ENCODE data around the gene PSMD1.

Gene PSMD1

DNA sequence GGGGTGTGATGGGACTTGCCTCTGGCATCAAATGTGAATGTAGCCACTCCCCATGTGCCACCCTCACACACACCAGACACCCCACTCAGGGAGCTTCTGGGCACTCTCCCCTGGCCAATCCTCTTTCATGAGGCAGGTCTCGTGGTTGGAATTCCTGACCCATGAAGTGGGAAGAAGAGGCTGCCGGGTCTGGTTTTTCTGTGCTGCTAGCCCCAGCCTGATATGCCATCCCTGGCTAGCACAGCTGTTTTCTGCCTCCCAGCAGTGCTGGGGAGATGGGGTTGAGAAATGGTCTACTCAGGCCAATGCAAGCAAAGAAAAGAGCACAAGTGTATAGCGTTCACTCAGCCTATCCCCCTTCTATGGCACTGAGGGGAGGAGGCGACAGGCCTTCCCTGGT, 20.5 kb upstream of the PSMD1 start:
- no peak for DNase-seq

DNA sequence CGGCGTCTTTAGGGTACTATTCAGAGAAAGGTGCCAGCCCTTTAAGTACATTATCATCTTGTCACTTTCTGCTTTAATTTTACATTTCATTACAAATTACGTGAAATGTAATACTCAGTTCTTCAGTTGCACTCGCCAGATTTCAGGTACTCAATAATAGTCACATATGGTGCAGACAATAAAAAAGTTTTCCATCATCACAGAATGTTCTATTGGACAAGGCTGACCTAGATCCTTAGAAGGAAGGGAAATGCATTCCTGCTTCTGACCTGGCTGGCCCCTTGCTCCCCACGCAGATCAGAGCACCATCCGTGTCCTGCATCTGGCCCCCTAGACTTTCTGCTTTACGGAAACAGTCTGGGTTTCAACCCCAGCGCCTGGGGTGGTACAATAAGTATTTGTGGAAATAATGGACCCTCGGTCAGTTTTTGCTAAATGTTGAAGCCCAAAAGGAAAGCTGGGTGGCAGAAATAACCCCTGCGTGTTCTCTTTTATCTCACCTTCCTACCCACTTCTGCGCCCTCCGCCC, 20.0 kb upstream of the PSMD1 start:
- DNase-seq: no peak

DNA sequence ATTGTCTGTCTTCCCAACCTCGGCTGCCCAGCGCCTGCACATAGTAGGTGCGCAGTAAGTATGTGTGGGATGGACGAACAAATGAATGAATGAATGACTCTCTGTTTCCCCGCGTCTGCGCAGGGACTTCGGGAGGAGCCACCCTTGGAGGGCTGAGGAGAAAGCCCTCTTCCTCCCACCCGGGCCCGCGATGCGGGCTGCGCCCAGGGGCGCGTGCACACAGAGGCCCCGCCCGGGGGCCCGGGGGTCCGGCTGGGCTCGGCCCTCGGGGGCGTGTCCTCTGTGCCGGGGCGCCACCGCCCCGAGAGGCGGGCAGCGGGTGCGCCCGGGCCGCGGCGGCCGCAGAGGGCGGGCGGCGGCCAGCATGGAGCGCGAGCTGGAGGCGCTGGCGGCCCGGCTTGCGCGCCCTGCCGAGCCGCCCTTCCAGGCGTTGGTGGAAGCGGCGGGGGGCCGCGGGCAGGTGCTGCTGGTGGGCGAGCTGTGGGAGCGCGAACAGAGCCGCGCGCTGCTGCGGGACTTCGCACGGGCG, 19.4 kb upstream of the PSMD1 start, which contains the start of gene C2orf72:
C2orf72 (plus strand) TSS at position 322 of the 529 bp plus-strand sequence; CDS start at position 365, 43 bp downstream.
- DNase-seq: no peak

DNA sequence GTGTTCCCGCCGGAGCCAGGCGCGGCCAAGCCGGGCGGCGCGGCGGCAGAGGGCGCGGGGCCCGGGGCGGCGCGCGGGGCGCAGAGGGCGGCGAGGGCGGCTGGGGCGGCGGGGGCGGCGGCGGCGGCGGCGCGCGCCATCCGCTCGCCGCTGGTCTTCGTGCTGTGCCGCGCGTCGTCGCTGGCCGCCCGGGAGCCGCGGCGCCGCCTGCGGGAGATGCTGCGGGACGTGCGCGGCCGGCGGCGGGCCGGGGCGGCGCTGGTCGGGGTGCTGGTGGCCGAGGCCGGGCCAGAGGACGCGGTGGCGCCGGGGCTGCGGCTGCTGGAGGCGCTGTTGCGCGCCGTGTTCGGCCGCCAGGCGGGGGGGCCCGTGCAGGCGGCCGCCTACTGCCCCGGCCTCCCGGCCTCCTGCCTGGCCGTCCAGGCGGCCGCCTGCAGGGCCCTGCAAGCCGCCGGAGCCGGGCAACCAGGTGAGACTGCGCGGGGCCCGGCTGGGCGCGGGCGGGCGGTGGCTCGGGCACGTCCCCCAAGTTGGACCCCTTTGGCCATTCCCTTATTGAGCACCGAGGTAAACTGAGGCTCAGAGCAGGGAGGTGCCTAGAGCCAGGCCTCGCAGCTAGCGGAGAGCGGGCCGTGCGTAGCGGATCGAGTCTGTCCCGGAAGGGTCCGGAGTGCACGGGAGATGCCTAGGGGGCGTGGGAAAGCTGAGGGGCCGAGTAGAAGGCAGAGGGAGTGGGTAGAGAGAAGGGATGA, 18.8 kb upstream of the PSMD1 start:
- DNase-seq: no peak

DNA sequence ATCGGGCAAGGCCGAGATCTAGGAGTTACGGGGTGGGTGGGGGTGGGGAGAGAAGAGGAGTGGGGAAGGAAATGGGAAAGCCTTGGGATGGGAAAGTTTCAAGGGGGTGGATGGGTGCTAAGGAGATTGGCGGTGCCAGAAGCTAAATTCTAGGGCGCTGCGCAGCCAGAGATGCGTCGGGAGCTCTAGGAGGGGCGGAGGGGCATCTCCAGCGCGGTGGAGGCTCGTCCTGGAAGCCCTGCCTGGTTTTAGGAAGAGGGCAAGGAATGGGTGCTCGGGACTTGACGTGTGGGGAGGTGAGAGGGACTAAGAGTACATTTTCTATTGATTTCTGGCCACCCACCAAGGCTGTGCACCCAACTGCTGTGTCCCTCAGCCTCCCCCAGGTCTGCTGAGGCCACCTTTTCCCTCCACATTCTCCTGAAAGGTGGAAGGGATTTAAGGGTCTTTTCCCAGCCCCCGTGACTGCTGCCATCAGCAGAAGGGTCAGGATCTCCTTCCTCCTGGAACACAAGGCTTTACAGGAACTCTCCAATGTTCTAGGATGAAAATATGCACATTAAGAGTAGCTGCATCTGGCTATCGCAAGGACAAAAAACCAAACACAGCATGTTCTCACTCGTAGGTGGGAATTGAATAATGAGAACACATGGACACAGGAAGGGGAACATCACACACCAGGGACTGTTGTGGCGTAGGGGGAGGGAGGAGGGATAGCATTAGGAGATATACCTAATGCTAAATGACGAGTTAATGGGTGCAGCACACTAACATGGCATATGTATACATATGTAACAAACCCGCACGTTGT, 18.0 kb upstream of the PSMD1 start:
- no peak for DNase-seq

DNA sequence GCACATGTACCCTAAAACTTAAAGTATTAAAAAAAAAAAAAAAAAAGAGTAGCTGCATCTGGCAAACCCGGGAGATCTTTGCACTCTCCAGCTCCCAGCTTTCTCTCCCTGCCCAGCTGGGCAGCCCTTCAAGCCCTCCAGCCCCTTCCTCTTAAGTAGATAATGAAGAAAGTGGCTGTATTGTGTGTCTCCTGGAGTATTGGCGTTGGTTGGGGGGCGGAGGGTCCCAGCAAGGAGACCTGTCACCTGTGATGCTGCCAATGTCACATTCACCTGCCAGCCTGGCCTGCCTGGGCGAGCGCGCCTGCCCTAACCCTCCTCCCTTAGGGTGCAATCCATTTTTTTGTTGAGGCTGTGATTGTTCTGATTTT, 17.4 kb upstream of the PSMD1 start:
- DNase-seq: no peak

DNA sequence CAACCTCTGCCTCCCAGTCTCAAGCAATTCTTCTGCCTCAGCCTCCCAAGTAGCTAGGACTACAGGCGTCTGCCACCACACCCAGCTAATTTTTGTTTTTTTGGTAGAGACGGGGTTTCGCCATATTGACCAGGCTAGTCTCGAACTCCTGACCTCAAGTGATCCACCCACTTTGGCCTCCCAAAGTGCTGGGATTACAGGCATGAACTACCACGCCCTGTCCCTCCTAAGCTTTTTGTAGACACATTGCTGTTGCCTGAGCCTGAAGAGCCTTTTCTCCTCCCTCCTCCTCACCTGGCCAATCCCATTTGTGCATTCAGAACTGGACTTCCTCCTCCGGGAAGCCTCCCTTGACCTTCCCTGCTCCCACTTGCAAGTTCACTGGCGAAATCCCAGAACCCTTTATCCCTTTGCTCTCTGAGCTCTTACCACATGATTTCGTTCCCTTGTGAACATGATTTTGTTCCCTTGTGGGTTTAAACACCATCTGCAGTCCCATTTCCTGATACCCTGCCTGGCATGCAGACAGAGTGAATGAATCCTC, 16.8 kb upstream of the PSMD1 start:
- DNase-seq: no peak

DNA sequence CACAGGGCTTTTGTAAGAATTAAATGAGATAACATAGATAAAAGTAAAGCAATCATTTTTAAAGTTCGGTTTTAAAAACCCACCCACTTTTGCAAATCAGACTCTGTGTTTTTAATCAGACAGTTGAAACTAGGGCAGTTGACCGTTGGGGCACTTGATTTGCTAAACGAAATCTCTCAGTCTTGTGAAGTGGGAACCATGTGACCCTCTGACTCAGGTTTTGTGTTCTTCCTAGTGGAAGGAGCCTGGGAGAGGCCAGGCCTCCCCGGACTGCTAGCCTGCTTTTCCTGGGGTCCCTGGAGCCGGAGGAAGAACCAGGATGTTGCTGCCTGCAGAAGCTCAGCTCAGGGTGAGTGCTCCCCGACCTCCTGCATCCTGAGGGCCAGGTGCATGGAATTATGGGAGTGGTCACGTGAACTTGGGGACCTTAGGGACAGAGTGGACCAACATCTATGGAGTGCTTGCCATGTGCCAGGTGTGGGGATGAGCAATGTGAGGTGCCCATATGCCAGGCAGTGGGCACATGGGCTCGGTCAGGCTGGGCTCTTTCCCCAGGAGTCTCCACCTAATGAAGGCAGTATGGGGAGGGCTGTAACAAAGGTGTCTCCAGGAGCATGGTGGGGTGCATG, 15.5 kb upstream of the PSMD1 start:
- DNase-seq: no peak

DNA sequence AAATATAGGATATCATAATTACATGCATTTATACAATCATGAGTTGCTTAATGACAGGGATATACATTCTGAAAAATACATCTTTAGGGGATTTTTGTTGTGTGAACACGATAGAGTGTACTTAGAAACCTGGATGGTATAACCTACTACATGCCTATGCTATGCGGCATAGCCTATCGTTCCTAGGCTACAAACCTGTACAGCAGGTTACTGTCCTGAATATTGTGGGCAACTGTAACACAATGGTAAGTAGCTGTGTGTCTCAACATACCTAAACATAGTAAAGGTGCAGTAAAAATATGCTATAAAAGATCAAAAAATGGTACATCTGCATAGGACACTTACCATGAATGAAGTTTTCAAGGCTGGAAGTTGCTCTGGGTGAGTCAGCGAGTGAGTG, 12.9 kb upstream of the PSMD1 start:
- DNase-seq: no peak

DNA sequence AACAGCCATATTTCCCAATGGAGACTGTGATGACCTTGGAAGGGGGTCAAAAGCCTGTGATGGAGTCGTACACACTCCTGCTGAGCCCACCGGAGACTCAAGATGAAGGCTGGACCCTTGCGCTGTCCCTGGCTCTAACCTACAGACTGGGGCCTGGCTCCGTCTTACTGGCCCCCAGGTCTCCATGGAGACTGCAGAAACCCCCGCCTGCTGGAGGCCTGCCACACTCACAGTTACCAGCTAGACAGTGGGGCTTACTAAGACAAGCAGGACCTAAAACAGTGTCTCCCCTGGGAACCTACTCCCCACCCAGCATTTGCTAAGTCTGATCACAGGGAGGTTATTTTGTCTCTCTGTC, 9.8 kb upstream of the PSMD1 start:
- no peak for DNase-seq

DNA sequence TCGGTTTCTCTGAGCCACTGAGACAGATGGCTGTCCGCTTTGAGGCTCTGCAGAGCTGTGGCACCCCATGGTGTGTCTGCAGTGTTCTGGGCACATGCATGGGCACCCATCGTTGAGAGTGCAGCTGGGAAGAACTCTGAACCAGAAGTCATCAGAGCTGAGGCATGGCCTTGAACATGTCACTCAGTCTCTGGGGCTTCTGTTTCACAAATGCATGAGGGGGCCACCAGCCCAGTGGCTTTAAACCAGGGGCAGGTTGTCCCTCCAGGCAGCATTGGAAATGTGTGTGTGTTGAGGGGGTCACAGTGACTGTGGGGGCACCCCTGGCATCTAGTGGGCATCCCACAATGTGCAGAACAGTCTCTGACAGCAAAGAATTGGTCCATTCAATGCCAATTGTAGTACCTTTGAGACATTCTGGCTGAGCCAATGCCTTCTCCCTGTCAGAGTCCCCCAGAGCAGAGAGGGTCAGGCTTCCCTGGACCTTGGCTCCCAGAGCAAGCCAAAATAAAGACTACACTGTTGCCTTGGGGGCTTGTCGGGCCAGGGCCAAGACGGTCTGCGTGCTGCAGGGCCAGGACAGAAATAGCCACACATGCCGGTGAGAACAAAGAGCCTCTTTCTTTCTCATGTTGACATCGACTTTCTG, 9.3 kb upstream of the PSMD1 start:
- no peak for DNase-seq

DNA sequence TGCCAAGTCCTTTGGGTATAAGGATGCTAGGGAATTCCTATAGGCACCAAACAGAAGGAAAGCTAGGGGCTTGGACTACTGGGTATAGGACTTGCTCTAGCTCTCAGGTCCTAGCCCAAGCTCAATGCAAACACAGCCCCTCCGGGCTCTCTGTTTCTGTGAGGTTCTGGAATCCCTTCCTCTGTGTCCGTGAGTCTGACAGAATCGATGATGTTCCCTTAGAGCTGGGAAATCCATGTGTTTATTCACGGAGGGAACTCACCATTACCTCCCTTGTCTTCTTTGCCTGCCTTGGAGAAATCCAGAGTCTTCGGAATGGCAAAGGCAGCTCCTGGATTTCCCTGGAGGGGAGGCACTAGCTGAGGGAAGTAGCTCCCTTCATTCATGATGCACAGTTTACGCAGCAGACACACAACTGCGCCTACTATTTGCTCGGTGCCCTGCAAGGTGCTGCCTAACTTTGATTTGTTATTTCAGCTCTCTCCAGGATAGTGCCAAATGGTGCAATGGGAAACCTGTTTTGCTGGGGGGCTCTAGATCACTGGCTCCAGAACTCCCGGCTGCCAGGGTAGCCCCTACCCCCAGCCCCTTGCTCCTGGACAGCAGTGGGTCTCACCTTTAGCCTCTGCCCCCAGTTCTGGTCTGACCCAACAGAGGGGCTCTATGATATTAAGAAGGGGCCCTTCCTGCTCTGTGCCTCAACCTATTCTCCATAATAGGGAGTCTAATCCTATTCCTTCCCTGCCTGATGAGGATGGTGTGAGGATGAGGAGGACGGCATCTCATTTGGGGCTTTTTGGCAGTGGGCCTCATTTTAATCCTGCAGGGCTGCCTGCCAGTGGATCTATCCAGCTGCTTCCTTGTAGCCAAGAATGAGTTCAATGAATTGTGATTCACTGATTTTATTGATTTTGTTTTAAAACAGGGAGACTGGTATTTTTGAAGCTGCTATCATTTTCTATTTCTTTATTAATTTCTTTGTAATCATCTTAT, 8.4 kb upstream of the PSMD1 start:
- DNase-seq: no peak

DNA sequence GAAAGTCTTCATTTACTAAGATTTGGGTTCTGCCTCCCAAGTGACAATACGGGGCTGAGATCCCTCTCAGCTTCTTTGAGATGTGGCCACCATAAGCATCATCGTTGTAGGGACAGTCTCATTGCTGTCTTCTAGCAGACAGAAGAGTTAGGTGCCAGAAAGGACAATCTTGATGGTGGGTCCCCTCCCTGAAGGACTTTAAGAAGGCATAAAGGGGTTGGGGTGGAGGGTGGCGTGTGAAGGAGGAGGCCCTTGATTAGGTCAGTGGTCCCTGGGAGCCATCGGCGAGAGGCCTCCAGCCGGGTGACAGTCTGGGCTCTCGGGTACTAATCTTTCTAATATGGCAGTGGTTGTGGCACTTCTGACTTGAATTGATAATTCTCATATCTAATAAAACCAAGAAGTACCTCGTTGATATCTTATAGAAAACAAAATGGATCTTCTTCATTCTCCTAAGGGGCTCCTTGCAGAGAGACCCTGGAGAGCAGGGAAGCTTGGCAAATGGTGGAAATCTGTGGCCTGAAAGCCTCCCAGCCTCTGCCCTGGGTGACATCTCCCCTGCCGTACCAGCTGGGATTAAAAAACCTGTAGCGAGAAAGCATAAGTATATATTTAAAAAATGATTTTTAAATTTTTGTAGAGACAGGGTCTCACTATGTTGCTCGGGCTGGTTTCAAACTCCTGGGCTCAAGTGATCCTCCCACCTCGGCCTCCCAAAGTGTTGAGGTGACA, 7.2 kb upstream of the PSMD1 start:
- DNase-seq: no peak

DNA sequence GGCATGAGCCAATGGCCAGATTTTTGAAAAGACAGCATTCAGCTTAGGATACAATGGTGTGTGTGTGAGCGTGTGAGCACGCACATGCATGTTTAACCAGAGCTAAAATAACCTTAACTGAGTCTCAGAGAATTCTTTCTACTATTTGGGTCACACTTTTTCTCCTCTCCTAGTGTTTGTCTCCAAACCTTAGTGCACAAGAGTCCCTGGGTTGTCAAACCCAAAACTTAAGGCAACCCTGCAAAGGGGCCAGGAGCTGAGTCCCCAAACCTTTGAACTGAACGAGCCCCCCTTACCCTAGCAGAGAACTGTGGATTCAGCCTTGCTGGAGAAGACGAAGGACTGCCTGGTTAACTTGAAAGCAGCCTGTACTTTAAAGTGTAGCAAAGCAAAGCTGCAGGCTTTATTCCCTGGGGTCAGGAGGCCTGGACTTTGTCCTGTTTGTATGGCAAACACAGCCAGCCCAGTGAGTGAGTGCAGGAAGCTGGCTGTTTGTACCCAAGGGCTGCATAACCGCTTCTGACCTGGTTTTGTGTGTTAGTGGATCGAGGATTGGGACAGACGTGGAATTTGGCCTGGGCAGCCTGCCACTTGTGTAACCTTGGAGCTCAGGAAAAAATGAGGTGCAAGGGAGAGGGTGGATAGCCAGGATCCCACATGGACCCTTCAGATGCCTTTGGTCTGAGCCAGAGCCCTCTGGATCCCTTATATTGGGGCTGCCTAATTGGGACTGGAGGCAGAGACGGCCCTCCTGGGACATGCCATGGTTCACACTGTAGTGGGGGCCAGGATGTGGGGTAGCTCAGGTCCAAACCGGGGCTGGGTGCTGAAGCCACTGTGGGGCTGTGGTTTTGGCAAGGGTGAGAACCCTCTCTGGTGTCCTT, 6.4 kb upstream of the PSMD1 start:
- DNase-seq: no peak

DNA sequence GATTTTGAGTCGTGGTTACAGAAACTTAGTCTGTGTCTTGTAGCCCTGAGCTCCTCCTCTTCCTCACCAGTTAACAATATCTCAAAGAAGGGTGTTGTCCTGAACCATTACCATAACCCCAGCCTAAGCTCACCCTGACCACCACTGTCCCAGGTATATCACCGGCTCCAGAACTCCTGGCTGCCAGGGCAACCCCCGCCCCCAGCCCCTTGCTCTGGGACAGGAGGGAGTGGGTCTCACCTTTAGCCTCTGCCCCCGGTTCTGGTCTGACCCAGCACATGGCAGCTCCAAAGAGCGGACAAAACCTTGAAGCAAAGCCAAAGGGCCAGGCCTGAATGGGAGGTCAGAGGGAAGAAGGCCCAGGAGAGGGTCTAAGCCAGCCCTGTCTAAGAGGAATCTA, 5.6 kb upstream of the PSMD1 start:
- no peak for DNase-seq

DNA sequence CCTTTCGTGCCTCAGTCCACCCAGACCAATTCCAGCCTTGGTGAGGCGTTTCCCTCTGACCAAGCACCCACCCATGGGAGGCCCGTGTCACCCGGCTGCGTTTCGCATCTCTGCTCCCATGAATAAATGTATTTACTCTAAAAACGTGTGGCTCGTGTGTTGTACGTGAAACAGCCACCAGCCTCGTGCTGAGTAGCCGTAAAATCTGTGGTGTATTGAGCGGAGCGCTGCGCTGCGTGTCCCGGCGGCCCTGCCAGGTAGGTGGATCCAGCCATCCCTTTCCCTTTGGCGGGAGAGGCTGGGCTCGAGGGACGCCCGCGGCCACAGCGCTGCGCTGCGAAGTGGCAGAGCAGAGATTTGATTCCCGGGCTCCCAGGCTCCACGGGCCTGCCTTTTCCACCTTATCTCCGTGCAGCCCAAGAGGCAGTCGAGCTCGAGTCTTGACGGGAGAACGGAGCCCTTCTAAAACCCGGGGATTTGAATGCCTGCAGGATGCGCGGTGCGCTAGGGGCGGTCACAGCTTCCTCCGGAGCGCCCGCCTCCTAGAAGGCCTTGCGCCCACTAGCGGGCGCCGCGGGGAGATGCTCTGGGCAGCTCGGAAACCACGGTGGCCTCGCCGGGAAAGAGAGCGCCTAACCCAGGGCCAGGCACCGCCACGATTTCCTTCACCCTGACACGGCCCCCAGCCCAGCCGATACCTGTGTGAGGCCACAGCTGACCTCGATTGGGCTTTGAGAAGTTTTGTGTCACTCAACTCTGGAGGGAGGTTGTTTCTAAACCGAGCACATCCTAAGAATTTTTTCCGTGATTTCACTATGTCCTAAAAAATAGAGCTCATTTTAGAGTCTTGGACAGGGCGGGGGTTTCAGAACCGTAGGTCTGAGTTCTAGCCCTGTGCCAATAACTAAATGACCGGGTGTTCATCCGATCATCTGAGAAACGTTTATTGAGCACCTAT, 3.9 kb upstream of the PSMD1 start:
- DNase-seq: peak; percentile 88

DNA sequence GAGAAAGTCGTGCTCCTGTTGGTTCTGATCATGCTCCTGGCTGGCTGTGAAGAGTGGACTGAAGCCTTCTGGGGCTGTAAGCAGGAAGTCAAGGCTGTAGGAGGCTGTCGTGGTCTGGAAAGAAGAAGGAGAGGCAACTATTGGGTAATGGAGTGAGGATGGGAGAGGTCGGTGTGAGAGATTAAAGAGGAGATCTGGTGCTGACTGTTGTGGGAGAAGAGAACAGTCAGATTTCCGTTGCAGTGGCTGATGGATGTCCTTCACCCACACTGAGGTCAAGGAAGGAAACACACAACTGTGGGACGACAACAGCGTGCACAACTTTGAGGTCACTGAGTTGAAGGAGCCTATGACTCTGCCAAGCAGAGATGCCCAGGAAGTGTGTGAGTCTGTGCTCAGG, 2.8 kb upstream of the PSMD1 start:
- DNase-seq: no peak

DNA sequence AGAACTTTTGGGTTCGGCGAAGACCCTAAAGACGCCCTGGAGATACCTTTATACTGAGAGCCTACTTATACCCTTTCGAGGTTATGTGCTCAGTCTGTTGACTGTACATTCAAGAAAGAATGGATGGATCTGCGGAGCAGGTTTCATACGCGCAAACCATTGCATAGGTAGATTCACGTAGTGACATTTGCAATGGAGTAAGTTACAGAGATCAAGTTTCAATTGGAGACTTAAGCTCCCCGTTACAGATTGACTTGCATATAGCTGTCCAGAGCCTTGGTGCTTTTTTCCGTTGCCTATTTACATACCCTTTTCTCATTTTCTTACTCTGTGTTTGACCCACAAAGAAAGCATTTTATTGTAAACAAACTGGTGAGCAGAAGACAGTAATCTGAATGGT, 923 bp downstream of the PSMD1 start:
- DNase-seq: no peak
